OCI-LY1 (cell line): ENCODE results near the gene RYR3.

Experiments
- H2AFZ ChIP-seq: fragments of 200-600 bp; sonication (generic), shearing (Covaris generic); 2 replicates; pipeline ENCODE4 v1.6.0; 2014; ENCODE audit warnings: antibody characterized with exemption, mild to moderate bottlenecking, low read length
- H3F3A ChIP-seq: fragments of 200-600 bp; sonication (generic), shearing (Covaris generic); 2 replicates; pipeline ENCODE4 v1.6.0; 2014; ENCODE audit warnings: mild to moderate bottlenecking, antibody characterized with exemption, low read length, moderate library complexity; ENCODE audit not compliant: insufficient read depth
- H3K27ac ChIP-seq: fragments of 200-600 bp; sonication (generic); 2 replicates; pipeline ENCODE4 v1.5.1; 2014; ENCODE audit warnings: low read length, mixed run types, mild to moderate bottlenecking, low read depth; ENCODE audit not compliant: poor library complexity, severe bottlenecking
- H3K27me3 ChIP-seq: fragments of 200-600 bp; sonication (generic); 2 replicates; pipeline ENCODE4 v1.6.0; 2014; ENCODE audit warnings: antibody characterized with exemption, mild to moderate bottlenecking, low read length, moderate library complexity; ENCODE audit not compliant: insufficient read depth
- H3K36me3 ChIP-seq: fragments of 200-600 bp; sonication (generic); 2 replicates; pipeline ENCODE4 v1.6.1; 2014; ENCODE audit warnings: mild to moderate bottlenecking, antibody characterized with exemption, low read length, moderate library complexity, mixed read lengths; ENCODE audit not compliant: insufficient read depth
- H3K4me1 ChIP-seq: fragments of 200-600 bp; sonication (generic); 2 replicates; pipeline ENCODE4 v1.5.1; 2014; ENCODE audit warnings: mild to moderate bottlenecking, low read length, moderate library complexity; ENCODE audit not compliant: insufficient read depth, severe bottlenecking
- H3K4me2 ChIP-seq: fragments of 200-600 bp; sonication (generic), shearing (Covaris generic); 2 replicates; pipeline ENCODE4 v1.6.1; 2014; ENCODE audit warnings: low read length
- H3K4me3 ChIP-seq: fragments of 200-600 bp; sonication (generic); 2 replicates; pipeline ENCODE4 v1.5.1; 2014; ENCODE audit warnings: low read length, low read depth, mild to moderate bottlenecking, mixed read lengths; ENCODE audit not compliant: poor library complexity, severe bottlenecking
- H3K79me2 ChIP-seq: fragments of 200-600 bp; shearing (Covaris generic); 2 replicates; pipeline ENCODE4 v1.6.1; 2016; ENCODE audit warnings: mixed run types, low read length, mixed read lengths; ENCODE audit not compliant: insufficient read depth
- H3K9ac ChIP-seq: fragments of 200-600 bp; sonication (generic), shearing (Covaris generic); 2 replicates; pipeline ENCODE4 v1.6.1; 2014; ENCODE audit warnings: mild to moderate bottlenecking, low read length, mixed read lengths
- H3K9me2 ChIP-seq: fragments of 200-600 bp; sonication (generic), shearing (Covaris generic); 2 replicates; pipeline ENCODE4 v1.6.1; 2014; ENCODE audit warnings: low read depth, mild to moderate bottlenecking, low read length, mixed read lengths
- H3K9me3 ChIP-seq: fragments of 200-600 bp; shearing (Covaris generic); 2 replicates; pipeline ENCODE4 v1.6.1; 2014; ENCODE audit warnings: low read length, mixed read lengths
- H4K20me1 ChIP-seq: fragments of 200-600 bp; sonication (generic), shearing (Covaris generic); 2 replicates; pipeline ENCODE4 v1.6.0; 2016; ENCODE audit warnings: mild to moderate bottlenecking, low read length; ENCODE audit not compliant: insufficient read depth
- EZH2 ChIP-seq: fragments of 200-600 bp; sonication (generic), shearing (Covaris generic); IDR thresholded peaks from 2 replicates; pipeline ENCODE4 v1.8.0; 2017; ENCODE audit warnings: borderline replicate concordance, mixed run types, mild to moderate bottlenecking, antibody characterized with exemption, low read length, moderate library complexity, mixed read lengths
- TF ChIP-seq, protein P1 (sequence below): fragments of 200-600 bp; sonication (generic), shearing (Covaris generic); IDR thresholded peaks from 2 replicates; pipeline ENCODE4 v1.5.1; 2017; ENCODE audit warnings: mild to moderate bottlenecking, antibody characterized with exemption, low read length, moderate library complexity, mixed read lengths

RYR3 gene

DNA sequence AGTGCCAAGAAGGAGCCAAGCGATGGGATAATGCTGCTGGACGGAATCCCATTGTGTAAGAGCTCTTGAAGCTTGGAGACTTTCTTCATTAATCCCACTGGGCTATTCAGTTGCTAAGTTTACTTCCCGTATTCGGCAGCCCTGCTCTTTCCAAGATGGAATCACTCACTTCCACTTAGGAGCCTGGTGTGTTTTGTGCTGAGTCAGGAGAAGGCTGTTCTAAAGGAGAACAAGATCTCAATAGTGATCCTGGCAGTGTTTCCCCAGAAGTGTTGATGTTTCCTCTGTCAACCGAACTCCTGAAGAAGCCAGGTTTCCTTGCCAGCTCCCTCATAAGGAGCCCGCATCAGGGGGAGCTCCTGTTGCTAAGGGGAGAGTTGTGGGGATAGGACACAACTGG, 387.4 kb downstream of the RYR3 start:
- no peaks in the 10 kb centered on the region for H4K20me1 ChIP-seq
- H3K9me3 ChIP-seq, result no peaks in the 10 kb centered on the region
- no peak overlapping the region for H2AFZ ChIP-seq
- H3K4me1 ChIP-seq, result no peaks in the 10 kb centered on the region
- H3K36me3 ChIP-seq, result no peaks in the 10 kb centered on the region
- H3K4me3 ChIP-seq, result no peak overlapping the region
- H3K27ac ChIP-seq, result no peak overlapping the region
- H3K4me2 ChIP-seq, result no peak overlapping the region
- H3K79me2 ChIP-seq, result no peaks in the 10 kb centered on the region
- H3K27me3 ChIP-seq, result 0 out of 2 replicates have a peak, but pooled peaks cover 5% of the 10 kb centered on the region
- no peaks in the 10 kb centered on the region for H3K9me2 ChIP-seq
- TF ChIP-seq EZH2, result no peak
- TF ChIP-seq, protein P1, sequence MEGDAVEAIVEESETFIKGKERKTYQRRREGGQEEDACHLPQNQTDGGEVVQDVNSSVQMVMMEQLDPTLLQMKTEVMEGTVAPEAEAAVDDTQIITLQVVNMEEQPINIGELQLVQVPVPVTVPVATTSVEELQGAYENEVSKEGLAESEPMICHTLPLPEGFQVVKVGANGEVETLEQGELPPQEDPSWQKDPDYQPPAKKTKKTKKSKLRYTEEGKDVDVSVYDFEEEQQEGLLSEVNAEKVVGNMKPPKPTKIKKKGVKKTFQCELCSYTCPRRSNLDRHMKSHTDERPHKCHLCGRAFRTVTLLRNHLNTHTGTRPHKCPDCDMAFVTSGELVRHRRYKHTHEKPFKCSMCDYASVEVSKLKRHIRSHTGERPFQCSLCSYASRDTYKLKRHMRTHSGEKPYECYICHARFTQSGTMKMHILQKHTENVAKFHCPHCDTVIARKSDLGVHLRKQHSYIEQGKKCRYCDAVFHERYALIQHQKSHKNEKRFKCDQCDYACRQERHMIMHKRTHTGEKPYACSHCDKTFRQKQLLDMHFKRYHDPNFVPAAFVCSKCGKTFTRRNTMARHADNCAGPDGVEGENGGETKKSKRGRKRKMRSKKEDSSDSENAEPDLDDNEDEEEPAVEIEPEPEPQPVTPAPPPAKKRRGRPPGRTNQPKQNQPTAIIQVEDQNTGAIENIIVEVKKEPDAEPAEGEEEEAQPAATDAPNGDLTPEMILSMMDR, result no peak
- H3K9ac ChIP-seq, result no peak overlapping the region
- H3F3A ChIP-seq, result no peaks in the 10 kb centered on the region

DNA sequence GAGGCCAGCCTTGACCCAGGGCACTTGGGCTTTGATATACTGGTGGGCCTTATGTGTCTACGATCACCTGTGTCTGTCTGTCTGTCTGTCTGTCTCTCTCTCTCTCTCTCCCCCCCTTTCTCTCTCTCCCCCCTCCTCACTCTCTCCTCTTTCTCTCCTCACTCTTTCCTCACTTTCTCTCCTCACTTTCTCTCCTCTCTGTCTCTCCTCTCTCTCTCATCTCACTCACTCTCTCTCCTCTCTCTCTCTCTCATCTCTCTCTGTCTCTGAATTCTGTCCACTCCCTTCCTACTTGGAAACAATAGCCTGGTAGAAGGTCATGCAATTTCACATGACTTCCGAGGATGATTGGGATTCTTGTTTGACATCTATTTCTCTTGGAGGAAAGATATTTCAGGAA, 388.4 kb downstream of the RYR3 start:
- no peak overlapping the region for H3K4me3 ChIP-seq
- no peaks in the 10 kb centered on the region for H3K79me2 ChIP-seq

DNA sequence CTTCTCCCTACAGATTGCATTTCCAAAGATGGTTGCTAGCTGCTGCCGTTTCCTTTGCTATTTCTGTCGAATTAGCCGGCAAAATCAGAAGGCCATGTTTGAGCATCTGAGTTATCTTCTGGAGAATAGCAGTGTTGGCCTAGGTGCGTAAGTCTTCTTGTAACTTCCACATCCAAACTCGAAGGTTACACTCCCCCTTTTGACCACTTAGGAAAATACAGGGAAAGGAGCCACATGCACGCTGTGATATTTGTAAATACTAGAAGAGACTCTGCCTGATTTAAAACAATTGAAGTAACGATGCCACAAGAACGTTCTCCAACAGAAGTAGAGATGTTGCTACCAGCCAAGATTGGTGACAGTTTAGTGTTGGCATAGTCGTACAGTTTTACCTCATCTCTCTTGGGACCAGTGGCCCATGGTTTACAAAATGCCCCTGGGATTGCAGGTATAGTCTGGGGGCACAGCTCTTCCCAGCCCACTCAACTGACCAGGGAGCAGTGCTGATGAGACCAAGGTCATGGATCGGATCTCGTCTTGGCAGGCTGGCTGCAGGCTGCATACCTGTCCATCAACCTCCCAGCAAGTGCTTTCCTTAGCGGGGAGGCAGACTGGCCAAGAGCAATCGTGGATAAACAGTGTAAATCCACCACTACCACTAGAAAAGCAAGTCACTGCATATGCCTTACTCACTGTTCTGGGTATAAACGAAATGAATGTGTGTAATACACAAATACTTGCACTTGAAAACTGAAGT, 389.1 kb downstream of the RYR3 start:
- Histone ChIP-seq H3K4me3 (no peak overlapping the region), H3K9ac (no peak overlapping the region), H3K27me3 (0 out of 2 replicates have a peak, but pooled peaks cover 5% of the 10 kb centered on the region), H3K4me1 (no peaks in the 10 kb centered on the region), H3K79me2 (no peaks in the 10 kb centered on the region), H3K9me2 (no peaks in the 10 kb centered on the region), H3K27ac (no peak overlapping the region), H3K36me3 (no peaks in the 10 kb centered on the region), H3F3A (no peaks in the 10 kb centered on the region), H3K4me2 (no peak overlapping the region), H3K9me3 (no peaks in the 10 kb centered on the region), H2AFZ (no peak overlapping the region), H4K20me1 (no peaks in the 10 kb centered on the region)
- TF ChIP-seq, protein P1, result no peak
- no peak for TF ChIP-seq EZH2

More for the DNA sequence above, 388.4 kb downstream of the RYR3 start:
- H3K4me2 ChIP-seq, result no peak overlapping the region
- 0 out of 2 replicates have a peak, but pooled peaks cover 5% of the 10 kb centered on the region for H3K27me3 ChIP-seq
- no peak overlapping the region for H3K9ac ChIP-seq
- H3F3A ChIP-seq, result no peaks in the 10 kb centered on the region
- no peaks in the 10 kb centered on the region for H3K9me2 ChIP-seq
- H3K4me1 ChIP-seq, result no peaks in the 10 kb centered on the region
- no peaks in the 10 kb centered on the region for H4K20me1 ChIP-seq
- TF ChIP-seq, protein P1, result no peak
- no peak for TF ChIP-seq EZH2
- H3K9me3 ChIP-seq, result no peaks in the 10 kb centered on the region
- H3K36me3 ChIP-seq, result no peaks in the 10 kb centered on the region
- no peak overlapping the region for H2AFZ ChIP-seq
- no peak overlapping the region for H3K27ac ChIP-seq
